ENCODE measurements around the gene DPYSL3. TPM values are rescaled to one million over a fixed set of nuclear protein-coding genes. Genes with fewer than 3 reads are reported as not detected.
A peak's percentile ranks its signal among the peaks of the same experiment; 100 is the strongest.

Gene DPYSL3
- total RNA-seq, 1 donor from 2014 or later: 165 TPM

DNA sequence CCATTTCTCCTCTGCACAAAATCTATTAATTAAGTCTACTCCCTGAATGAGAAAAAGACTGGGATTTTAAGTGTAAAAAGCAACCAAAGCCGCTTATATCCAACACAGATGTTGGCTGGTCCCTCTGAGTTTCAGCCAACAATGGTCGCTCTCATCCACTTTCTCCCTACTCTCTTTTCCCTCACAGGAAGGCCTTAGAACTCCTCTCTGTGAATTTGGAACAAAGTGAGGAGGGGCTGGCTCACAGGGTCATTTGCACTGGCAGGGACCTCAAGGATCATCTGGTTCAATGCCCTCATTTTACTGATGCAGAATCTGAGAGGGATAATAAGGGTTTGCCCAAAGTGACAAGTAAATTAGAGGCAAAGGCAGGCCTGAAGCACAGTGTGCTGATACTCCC, 64.0 kb downstream of the DPYSL3 start:
- TF ChIP-seq, protein P1, sequence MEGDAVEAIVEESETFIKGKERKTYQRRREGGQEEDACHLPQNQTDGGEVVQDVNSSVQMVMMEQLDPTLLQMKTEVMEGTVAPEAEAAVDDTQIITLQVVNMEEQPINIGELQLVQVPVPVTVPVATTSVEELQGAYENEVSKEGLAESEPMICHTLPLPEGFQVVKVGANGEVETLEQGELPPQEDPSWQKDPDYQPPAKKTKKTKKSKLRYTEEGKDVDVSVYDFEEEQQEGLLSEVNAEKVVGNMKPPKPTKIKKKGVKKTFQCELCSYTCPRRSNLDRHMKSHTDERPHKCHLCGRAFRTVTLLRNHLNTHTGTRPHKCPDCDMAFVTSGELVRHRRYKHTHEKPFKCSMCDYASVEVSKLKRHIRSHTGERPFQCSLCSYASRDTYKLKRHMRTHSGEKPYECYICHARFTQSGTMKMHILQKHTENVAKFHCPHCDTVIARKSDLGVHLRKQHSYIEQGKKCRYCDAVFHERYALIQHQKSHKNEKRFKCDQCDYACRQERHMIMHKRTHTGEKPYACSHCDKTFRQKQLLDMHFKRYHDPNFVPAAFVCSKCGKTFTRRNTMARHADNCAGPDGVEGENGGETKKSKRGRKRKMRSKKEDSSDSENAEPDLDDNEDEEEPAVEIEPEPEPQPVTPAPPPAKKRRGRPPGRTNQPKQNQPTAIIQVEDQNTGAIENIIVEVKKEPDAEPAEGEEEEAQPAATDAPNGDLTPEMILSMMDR (IDR thresholded peaks at IDR 0.05; ENCODE audit: unreplicated experiment): no peak
- Mint-ChIP-seq H3K36me3 (peaks cover 13% of the 10 kb centered on the region), H3K27ac (peak overlapping the region; percentile 48), H3K27me3 (ENCODE audit: low read depth) (no peaks in the 10 kb centered on the region), H3K4me1 (peaks cover 74% of the 10 kb centered on the region), H3K4me3 (no peak overlapping the region), H3K9me3 (no peaks in the 10 kb centered on the region)
- DNase-seq (ENCODE audit: low spot score in 2 of 2, unreplicated experiment in 2 of 2): no peak

DNA sequence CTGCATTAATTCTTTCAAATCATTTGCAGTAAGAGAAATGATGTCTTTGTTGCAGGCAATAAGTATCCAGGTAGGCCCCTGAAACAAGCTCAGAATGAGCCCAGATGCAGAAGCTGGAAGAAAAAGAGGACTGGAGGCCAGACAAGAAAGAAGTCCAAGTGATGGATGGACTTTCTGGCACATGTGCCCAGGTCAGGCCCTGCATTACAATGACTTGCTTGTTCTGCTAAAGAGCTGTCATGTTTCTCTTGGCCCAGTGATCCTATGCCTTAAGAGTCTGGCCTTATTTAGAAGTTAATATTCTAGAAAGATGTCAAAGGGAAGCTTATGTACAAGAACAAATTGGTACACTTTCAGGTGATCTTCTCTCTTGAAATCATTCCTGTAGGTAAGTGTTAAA, 64.8 kb downstream of the DPYSL3 start:
- peak overlapping the region; percentile 17 for H3K27ac Mint-ChIP-seq
- no peak overlapping the region for H3K4me3 Mint-ChIP-seq
- H3K27me3 Mint-ChIP-seq (ENCODE audit: low read depth): no peaks in the 10 kb centered on the region
- H3K36me3 Mint-ChIP-seq: peaks cover 13% of the 10 kb centered on the region
- no peak for DNase-seq (ENCODE audit: low spot score in 2 of 2, unreplicated experiment in 2 of 2)
- TF ChIP-seq, protein P1 (IDR thresholded peaks at IDR 0.05; ENCODE audit: unreplicated experiment): no peak
- peaks cover 74% of the 10 kb centered on the region for H3K4me1 Mint-ChIP-seq
- no peaks in the 10 kb centered on the region for H3K9me3 Mint-ChIP-seq

DNA sequence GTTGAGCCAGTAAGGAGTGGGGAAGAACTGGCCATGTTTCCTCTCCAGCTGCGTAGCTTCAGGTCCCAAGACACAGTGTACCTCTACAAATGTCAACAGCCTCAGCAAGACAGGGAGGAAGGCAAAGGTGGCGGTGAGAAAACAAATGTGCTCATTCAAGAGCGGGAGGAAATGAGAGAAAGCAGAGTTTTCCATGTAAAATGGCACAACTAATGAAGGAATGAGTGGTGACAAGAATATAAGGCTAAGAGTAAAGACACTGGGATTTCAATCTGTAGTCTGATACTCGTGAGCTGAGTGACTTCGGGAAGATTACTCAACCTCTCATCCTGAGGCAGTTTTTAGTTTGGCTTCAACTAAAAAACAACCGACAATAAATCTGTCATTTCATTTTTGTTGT, 67.6 kb downstream of the DPYSL3 start:
- peaks cover 62% of the 10 kb centered on the region for H3K4me1 Mint-ChIP-seq
- H3K27ac Mint-ChIP-seq: peak overlapping the region; percentile 86
- no peaks in the 10 kb centered on the region for H3K27me3 Mint-ChIP-seq (ENCODE audit: low read depth)
- H3K36me3 Mint-ChIP-seq: peaks cover 19% of the 10 kb centered on the region
- no peak overlapping the region for H3K4me3 Mint-ChIP-seq
- TF ChIP-seq, protein P1 (IDR thresholded peaks at IDR 0.05; ENCODE audit: unreplicated experiment): no peak
- no peak for DNase-seq (ENCODE audit: low spot score in 2 of 2, unreplicated experiment in 2 of 2)
- H3K9me3 Mint-ChIP-seq: no peaks in the 10 kb centered on the region

DNA sequence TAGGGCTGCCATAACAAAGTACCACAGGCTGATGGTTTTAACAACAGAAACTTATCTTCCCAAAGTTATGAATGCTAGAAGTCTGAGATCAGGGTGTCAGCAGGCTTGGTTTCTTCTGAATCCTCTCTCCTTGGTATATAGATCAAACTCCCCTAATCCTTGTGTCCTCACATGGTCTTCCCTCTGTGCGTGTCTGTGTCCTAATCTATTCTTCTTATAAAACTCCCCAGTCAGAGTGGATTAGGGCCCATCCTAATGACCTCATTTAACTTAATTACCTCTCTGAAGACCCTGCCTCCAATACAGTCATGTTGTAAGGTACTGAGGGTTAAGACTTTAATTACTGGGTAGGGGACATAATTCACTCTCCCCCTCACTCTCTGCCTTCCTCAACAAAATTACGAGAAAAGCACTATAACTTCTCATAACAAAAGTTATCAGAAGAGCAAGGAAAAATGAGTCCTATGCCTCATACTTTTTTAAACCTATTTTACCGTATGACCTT, 68.6 kb downstream of the DPYSL3 start:
- H3K9me3 Mint-ChIP-seq: no peaks in the 10 kb centered on the region
- peaks cover 15% of the 10 kb centered on the region for H3K36me3 Mint-ChIP-seq
- DNase-seq (ENCODE audit: low spot score in 2 of 2, unreplicated experiment in 2 of 2): no peak
- H3K4me1 Mint-ChIP-seq: peaks cover 54% of the 10 kb centered on the region
- H3K4me3 Mint-ChIP-seq: no peak overlapping the region
- no peaks in the 10 kb centered on the region for H3K27me3 Mint-ChIP-seq (ENCODE audit: low read depth)
- TF ChIP-seq, protein P1 (IDR thresholded peaks at IDR 0.05; ENCODE audit: unreplicated experiment): no peak
- peak overlapping the region; percentile 86 for H3K27ac Mint-ChIP-seq

DNA sequence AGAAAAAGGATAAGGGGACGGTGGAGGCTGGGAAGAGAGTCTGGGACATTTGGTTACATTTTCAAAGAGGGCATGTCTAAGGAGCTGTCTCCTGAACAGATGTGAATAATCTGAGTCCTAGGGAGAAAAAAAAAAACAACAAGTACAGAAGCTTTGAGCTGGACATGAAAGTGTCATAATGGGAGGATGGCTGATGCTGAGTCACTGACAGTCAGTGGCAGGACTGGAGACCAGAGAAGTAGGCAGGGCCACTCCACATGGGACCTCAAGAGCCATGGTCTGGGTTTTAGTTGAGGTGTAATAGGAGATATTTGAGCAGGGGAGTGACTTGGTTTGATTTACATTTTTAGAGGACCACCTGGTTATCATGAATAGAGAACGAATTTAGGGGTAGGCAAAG, 70.6 kb downstream of the DPYSL3 start:
- Mint-ChIP-seq H3K27me3 (ENCODE audit: low read depth) (no peaks in the 10 kb centered on the region), H3K36me3 (peaks cover 10% of the 10 kb centered on the region), H3K4me3 (no peak overlapping the region), H3K9me3 (no peaks in the 10 kb centered on the region), H3K27ac (peak overlapping the region; percentile 35), H3K4me1 (peaks cover 48% of the 10 kb centered on the region)
- TF ChIP-seq, protein P1 (IDR thresholded peaks at IDR 0.05; ENCODE audit: unreplicated experiment): no peak
- DNase-seq (ENCODE audit: low spot score in 2 of 2, unreplicated experiment in 2 of 2): no peak

DNA sequence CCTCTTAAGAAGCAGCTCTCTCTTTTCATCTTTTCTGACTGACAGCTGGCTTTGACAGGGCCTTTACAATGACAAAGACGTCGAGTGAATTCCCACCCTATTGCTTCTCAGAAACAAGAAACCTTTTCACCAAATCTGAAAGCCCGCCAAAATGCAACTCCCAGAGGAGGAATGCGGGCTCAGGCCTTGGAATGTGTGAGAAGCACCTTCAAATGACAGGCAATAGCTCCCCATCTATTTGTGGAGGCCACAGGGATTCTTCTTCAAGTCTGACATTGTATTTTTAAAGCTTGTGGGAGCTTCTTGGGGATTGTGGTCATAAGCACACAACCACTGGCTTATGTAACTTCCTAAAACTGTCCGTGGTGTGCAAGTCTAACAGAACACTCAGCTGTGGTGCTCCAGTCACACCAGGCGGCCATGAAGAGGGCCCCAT, 72.7 kb downstream of the DPYSL3 start:
- H3K9me3 Mint-ChIP-seq: no peaks in the 10 kb centered on the region
- H3K27me3 Mint-ChIP-seq (ENCODE audit: low read depth): no peaks in the 10 kb centered on the region
- TF ChIP-seq, protein P1 (IDR thresholded peaks at IDR 0.05; ENCODE audit: unreplicated experiment): no peak
- peaks cover 6% of the 10 kb centered on the region for H3K36me3 Mint-ChIP-seq
- peaks cover 59% of the 10 kb centered on the region for H3K4me1 Mint-ChIP-seq
- no peak overlapping the region for H3K4me3 Mint-ChIP-seq
- no peak for DNase-seq (ENCODE audit: low spot score in 2 of 2, unreplicated experiment in 2 of 2)
- no peak overlapping the region for H3K27ac Mint-ChIP-seq

Data from mesothelial cell of epicardium (in vitro differentiated cells).